K562 (cell line): Measurements from ENCODE around the gene SYNGR1. TPM values are rescaled to one million over a fixed set of nuclear protein-coding genes. Genes with fewer than 3 reads are reported as not detected.
"Not testable (repeated sequence)": the region's sequence is repeated elsewhere in the genome, so short reads cannot be mapped to it uniquely, and the experiment has no call there.

ENCODE experiments used
- ATAC-seq: fragments of 200-7000 bp; cut with Tn5 transposase; 3 replicates; pipeline ENCODE4 v1.9.1; 2020; ENCODE audit warnings: moderate library complexity
- BruUV-seq: library from RNA; stranded (reverse); fragments of 400-500 nt; replicated peaks from 2 replicates; lab custom pipeline; 2021; lab: Mats Ljungman, UMichigan
- CTCF ChIA-PET: fragments of 300-600 bp; formaldehyde crosslinking; extraction: SDS; loops from one replicate; lab custom pipeline; 2021; ENCODE audit warnings: low intra/inter-chr PET ratio; lab: Yijun Ruan, JAX
- POLR2A ChIA-PET: fragments of 300-600, 350-650 bp; sonication (Branson Sonifier 250); formaldehyde crosslinking; extraction: SDS; loops from one replicate; lab custom pipeline; 2021; ENCODE audit warnings: antibody characterized with exemption, inconsistent platforms; lab: Yijun Ruan, JAX
- DNase-seq, 4 experiments: peaks; one replicate each; pipeline versions ENCODE4 v3.0.0 to v3.0.0-alpha.2; 2011 to 2018; ENCODE audit warnings: low spot score in 3 of 4, mixed read lengths in 3 of 4; ENCODE audit errors: extremely low read depth in 1 of 4
- FAIRE-seq: peaks from 2 replicates; lab custom pipeline; 2011; peaks lifted over from hg19 to GRCh38; lab: Jason Lieb, UNC
- H2AFZ ChIP-seq: 2 replicates; pipeline ENCODE4 v1.6.0; 2011; ENCODE audit warnings: low read depth, low read length, control low read depth, inconsistent platforms
- H3K27ac ChIP-seq: fragments of 200-600 bp; 3 replicates; pipeline ENCODE4 v1.8.0; 2011; ENCODE audit warnings: low read depth, mild to moderate bottlenecking, control low read depth, inconsistent platforms, low read length, moderate library complexity, mixed read lengths; ENCODE audit errors: extremely low read depth
- H3K27me3 ChIP-seq, 2 experiments: fragments of 300-600 bp in 1 of 2; 2 replicates in 1 of 2; 3 replicates in 1 of 2; pipeline versions ENCODE4 v1.6.0 to v1.8.0; 2011; ENCODE audit warnings: inconsistent platforms in 2 of 2, low read length in 2 of 2, mild to moderate bottlenecking in 1 of 2, mixed read lengths in 1 of 2, moderate library complexity in 1 of 2; ENCODE audit not compliant: control insufficient read depth in 2 of 2, insufficient read depth in 2 of 2
- H3K36me3 ChIP-seq: fragments of 300-600 bp; 3 replicates; pipeline ENCODE4 v1.8.0; 2011; ENCODE audit warnings: mild to moderate bottlenecking, low read length, inconsistent platforms; ENCODE audit not compliant: control insufficient read depth, insufficient read depth
- H3K4me1 ChIP-seq, 2 experiments: fragments of 200-600 bp in 1 of 2; replicated peaks in 1 of 2; 2 replicates in 1 of 2; 3 replicates in 1 of 2; pipeline versions ENCODE4 v1.5.1 to v1.8.0; 2011; ENCODE audit warnings: inconsistent platforms in 2 of 2, low read length in 2 of 2, mild to moderate bottlenecking in 1 of 2, mixed read lengths in 1 of 2, moderate library complexity in 1 of 2; ENCODE audit not compliant: control insufficient read depth in 2 of 2, insufficient read depth in 2 of 2
- H3K4me2 ChIP-seq: 2 replicates; pipeline ENCODE4 v1.6.1; 2011; ENCODE audit warnings: low read length, control low read depth, inconsistent platforms, mixed read lengths; ENCODE audit not compliant: insufficient read depth
- H3K4me3 ChIP-seq: fragments of 200-600 bp; sonication (generic), shearing (Covaris generic); 2 replicates; pipeline ENCODE4 v1.5.1; 2016; ENCODE audit warnings: control low read depth, inconsistent platforms
- H3K79me2 ChIP-seq: fragments of 200-600 bp; 3 replicates; pipeline ENCODE4 v1.8.0; 2011; ENCODE audit warnings: low read length, inconsistent platforms; ENCODE audit not compliant: control insufficient read depth, insufficient read depth
- H3K9ac ChIP-seq, 2 experiments: 2 replicates each; pipeline versions ENCODE4 v1.6.0 to v1.6.1; 2011; ENCODE audit warnings: low read depth in 2 of 2, low read length in 2 of 2, control low read depth in 1 of 2, inconsistent platforms in 1 of 2, mild to moderate bottlenecking in 1 of 2, mixed read lengths in 1 of 2; ENCODE audit not compliant: insufficient read depth in 1 of 2
- H3K9me1 ChIP-seq: one replicate; pipeline ENCODE4 v1.6.0; 2011; ENCODE audit warnings: inconsistent platforms, mild to moderate bottlenecking, low read length, moderate library complexity; ENCODE audit not compliant: control insufficient read depth, insufficient read depth
- H3K9me3 ChIP-seq: replicated peaks from 2 replicates; pipeline ENCODE4 v1.5.1; 2011; ENCODE audit warnings: low read depth, low read length, inconsistent platforms; ENCODE audit not compliant: control insufficient read depth, insufficient read depth
- H4K20me1 ChIP-seq: replicated peaks from 2 replicates; pipeline ENCODE4 v1.6.1; 2011; ENCODE audit warnings: low read length, inconsistent platforms, mixed read lengths; ENCODE audit not compliant: control insufficient read depth, insufficient read depth
- PBX2 ChIP-seq, 2 experiments: IDR thresholded peaks in 1 of 2; conservative IDR thresholded peaks in 1 of 2; 2 replicates each; pipeline ENCODE4 v1.6.1; 2016; ENCODE audit warnings: low read depth in 2 of 2, mild to moderate bottlenecking in 1 of 2, missing compliant biosample characterization in 1 of 2, missing genetic modification characterization in 1 of 2, moderate library complexity in 1 of 2
- TAL1 ChIP-seq: fragments of 450-650 bp; IDR thresholded peaks from 2 replicates; pipeline ENCODE4 v1.6.1; 2016; ENCODE audit warnings: mild to moderate bottlenecking
- WGBS: fragments of 100-300 bp; shearing (Covaris generic); methylation state at CpG from one replicate; pipeline ENCODE4 v1.1.6; 2016; ENCODE audit warnings: low coverage, mixed read lengths; ENCODE audit not compliant: insufficient coverage; ENCODE audit errors: missing lambda C conversion rate; 5-methylcytosine and 5-hydroxymethylcytosine counted together
- in situ Hi-C: fragments of 300-500 bp; cut with MboI; formaldehyde crosslinking; loops from 4 replicates; pipeline ENCODE4 v1.15.0; 2018; ENCODE audit warnings: inconsistent platforms, mixed read lengths
- intact Hi-C: fragments of 100-400 bp; cut with micrococcal nuclease; formaldehyde crosslinking; loops from 2 replicates; pipeline ENCODE4 v1.14.2; 2022
- polyA plus RNA-seq, 8 experiments: library from polyadenylated mRNA; depleted of rRNA in 4 of 8; stranded (reverse) in 5 of 8; unstranded in 3 of 8; fragments of >200 nt; fragmentation: Nextera tagmentation in 2 of 8; fragmentation: Illumina TruSeq in 1 of 8; extraction: Ambion mirVana in 2 of 8; extraction: Trizol in 1 of 8; gene quantifications; 2 replicates each; pipeline versions ENCODE4 v1.2.1 to v1.2.3, GENCODE V29; 2011 to 2014; ENCODE audit warnings: inconsistent platforms in 1 of 8, missing spikeins in 1 of 8
- total RNA-seq, 7 experiments: library from RNA; depleted of rRNA in 6 of 7; stranded (reverse); fragments of >200 nt in 6 of 7; fragmentation: Illumina TruSeq in 2 of 7; extraction: Trizol in 2 of 7; gene quantifications; 2 replicates each; pipeline versions ENCODE4 v1.2.1 to v1.2.3, GENCODE V29; 2011 to 2021; ENCODE audit warnings: low replicate concordance in 1 of 7

The SYNGR1 gene
- total and polyA plus RNA-seq, 9 of the 15 experiments (the other 6 are each of a cell fraction or from before 2014, with no cell fraction given): 1.8 to 15.9 (median 5.5) TPM

DNA sequence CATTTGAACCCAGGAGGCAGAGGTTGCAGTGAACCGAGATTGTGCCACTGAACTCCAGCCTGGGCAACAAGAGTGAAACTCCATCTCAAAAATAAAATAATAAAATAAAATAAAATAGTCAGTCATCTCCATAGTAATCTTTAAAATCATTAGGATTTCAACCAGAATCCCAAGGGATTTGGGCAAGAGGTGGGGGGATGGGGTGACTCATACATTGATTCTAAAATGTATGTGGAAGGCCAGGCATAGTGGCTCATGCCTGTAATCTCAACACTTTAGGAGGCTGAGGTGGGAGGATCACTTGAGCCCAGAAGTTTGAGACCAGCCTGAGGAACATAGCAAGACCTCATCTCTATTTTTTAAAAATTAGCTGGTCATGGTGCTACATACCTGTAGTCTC, 19.2 kb upstream of the SYNGR1 start:
- no CpG with 5 or more reads among the region's 1 CpG for WGBS
- H3K9me1 ChIP-seq, H3K36me3 ChIP-seq, H3K27ac ChIP-seq, H3K27me3 ChIP-seq, H3K4me3 ChIP-seq, H4K20me1 ChIP-seq, H3K79me2 ChIP-seq, H3K9me3 ChIP-seq, DNase-seq, H3K4me2 ChIP-seq, FAIRE-seq, H3K9ac ChIP-seq, BruUV-seq, ATAC-seq, H3K4me1 ChIP-seq, CTCF ChIA-PET, in situ Hi-C loops, intact Hi-C loops: not testable (repeated sequence)
- POLR2A ChIA-PET: interaction anchor here (0.6 to 9.4 kb wide), 3 partner anchors 13 to 189 kb away, joined by 3 to 136 read pairs (median 5); partner anchors contain the start of genes ATF4 and RPL3
- 0 out of 2 replicates have a peak overlapping the region, but pooled peaks have one; percentile 60 for H2AFZ ChIP-seq

- Histone ChIP-seq H2AFZ (peak overlapping the region; percentile 74; the same call in 1 of the 2 replicates), H3K9ac (no peak overlapping the region), H3K27ac (no peak overlapping the region), H3K27me3 (no peaks in the 10 kb centered on the region), H3K4me3 (no peak overlapping the region), H3K9me3 (no peaks in the 10 kb centered on the region), H3K36me3 (no peaks in the 10 kb centered on the region), H3K9me1 (no peaks in the 10 kb centered on the region), H3K4me1 (peaks cover 0 to 7% of the 10 kb centered on the region in 2 experiments; a peak in 2 of 5 replicates), H3K79me2 (no peaks in the 10 kb centered on the region), H3K4me2 (no peak overlapping the region), H4K20me1 (no peaks in the 10 kb centered on the region)
- TF ChIP-seq PBX2 (CRISPR knock-in tag; IDR thresholded peaks at IDR 0.05; ENCODE audit: low read depth) (no peak), PBX2 (tag; conservative IDR thresholded peaks at IDR 0.05; ENCODE audit: low read depth) (peak; percentile 44; the same call in 1 of the 2 replicates), TAL1 (no peak)
- DNase-seq: no peak
- no TSS peak for BruUV-seq
- ChIA-PET POLR2A (interaction anchor here (0.6 to 9.4 kb wide), 2 partner anchors 15 to 248 kb away, joined by 3 to 136 read pairs; partner anchors contain the start of gene RPL3), CTCF (no interaction called here)
- WGBS: 58% methylated on average over 5 of the region's 5 CpGs
- intact Hi-C loops: no loop called here
- ATAC-seq: no peak
- in situ Hi-C loops: no loop called here
- FAIRE-seq: no peak
Observed at GRCh38 chr22:39332441-39333064, 17.2 kb upstream of the SYNGR1 start.
